ENCODE measurements around the gene NEDD9.

The NEDD9 gene

DNA sequence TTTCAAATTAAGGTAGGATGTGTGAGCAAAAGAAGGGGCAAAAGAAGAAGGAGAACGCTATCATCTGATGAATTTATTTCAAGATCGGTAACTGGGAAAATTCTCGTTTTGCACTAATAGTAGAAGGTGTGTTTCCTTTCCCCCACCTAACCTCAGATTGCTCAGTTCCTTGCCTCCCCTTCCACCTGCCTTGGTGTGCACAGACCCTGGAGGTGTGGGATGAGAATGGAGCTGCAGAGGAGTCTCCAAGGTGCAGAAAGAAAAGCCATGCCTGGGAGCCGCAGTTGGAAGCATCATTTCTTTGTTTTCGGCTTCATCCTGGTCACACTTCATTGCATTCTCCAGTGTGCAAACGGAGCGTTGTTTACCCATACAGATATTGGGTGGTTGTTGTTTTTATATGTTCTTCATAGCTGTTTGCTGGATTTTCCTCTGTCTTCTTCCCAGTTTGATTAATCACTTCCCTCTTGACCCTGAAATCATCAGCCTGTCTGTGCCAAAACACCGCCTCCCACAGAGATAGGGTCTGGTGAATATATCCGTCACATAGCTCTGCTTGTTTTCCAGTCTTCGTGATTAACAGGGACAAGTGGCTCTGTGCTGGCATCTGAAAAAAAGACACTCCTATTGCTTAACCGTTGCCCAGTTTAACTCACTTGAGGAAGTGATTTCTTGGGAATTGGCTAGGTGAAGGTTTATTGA lies 40.2 kb upstream of the NEDD9 start:
- Mint-ChIP-seq H3K4me3 (no peak overlapping the region), H3K4me1 (peaks cover 86% of the 10 kb centered on the region), H3K27ac (no peak overlapping the region), H3K36me3 (ENCODE audit: low read depth) (no peaks in the 10 kb centered on the region), H3K9me3 (no peaks in the 10 kb centered on the region), H3K27me3 (ENCODE audit: low read depth, poor library complexity) (peaks cover 5% of the 10 kb centered on the region)
- DNase-seq = no peak
- TF ChIP-seq, protein P1, sequence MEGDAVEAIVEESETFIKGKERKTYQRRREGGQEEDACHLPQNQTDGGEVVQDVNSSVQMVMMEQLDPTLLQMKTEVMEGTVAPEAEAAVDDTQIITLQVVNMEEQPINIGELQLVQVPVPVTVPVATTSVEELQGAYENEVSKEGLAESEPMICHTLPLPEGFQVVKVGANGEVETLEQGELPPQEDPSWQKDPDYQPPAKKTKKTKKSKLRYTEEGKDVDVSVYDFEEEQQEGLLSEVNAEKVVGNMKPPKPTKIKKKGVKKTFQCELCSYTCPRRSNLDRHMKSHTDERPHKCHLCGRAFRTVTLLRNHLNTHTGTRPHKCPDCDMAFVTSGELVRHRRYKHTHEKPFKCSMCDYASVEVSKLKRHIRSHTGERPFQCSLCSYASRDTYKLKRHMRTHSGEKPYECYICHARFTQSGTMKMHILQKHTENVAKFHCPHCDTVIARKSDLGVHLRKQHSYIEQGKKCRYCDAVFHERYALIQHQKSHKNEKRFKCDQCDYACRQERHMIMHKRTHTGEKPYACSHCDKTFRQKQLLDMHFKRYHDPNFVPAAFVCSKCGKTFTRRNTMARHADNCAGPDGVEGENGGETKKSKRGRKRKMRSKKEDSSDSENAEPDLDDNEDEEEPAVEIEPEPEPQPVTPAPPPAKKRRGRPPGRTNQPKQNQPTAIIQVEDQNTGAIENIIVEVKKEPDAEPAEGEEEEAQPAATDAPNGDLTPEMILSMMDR (IDR thresholded peaks at IDR 0.05) = no peak

DNA sequence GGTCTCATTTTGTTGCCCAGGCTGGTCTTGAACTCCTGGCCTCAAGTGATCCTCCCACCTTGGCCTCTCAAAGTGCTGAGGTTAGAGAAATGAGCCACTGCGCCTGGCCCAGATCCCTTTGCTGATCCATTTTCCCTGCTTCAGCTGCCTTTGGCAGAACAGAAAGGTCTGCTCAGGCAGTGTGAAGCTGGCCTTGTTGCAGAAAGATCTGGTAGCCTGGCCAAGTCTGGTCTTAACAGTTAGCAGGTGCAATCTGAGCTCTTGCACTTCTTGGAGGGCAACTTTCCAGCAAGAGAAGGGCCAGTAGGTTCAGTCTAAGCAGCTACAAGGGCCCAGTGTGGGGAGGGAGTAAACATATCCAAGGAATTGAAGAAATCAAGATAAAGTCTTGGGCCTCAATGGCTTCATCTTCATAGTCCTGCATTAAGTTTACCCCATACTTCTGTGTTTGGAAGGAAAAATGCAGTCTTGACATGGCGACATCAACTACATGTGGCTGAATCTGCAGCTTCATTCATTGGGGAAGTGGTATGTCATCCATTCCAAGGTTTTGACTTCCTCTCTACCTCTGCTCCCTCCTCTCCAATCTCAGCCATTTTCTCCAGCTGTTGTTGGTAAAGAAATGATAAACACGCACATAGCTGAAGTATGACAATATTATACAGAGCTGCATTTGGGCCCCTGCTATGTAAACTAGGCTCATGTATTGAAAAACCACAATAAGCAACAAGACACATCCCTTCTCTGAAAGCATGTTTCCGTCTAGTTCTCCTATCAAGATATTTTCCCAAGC lies 39.0 kb upstream of the NEDD9 start:
- H3K4me1 Mint-ChIP-seq = peaks cover 79% of the 10 kb centered on the region
- no peak for DNase-seq

DNA sequence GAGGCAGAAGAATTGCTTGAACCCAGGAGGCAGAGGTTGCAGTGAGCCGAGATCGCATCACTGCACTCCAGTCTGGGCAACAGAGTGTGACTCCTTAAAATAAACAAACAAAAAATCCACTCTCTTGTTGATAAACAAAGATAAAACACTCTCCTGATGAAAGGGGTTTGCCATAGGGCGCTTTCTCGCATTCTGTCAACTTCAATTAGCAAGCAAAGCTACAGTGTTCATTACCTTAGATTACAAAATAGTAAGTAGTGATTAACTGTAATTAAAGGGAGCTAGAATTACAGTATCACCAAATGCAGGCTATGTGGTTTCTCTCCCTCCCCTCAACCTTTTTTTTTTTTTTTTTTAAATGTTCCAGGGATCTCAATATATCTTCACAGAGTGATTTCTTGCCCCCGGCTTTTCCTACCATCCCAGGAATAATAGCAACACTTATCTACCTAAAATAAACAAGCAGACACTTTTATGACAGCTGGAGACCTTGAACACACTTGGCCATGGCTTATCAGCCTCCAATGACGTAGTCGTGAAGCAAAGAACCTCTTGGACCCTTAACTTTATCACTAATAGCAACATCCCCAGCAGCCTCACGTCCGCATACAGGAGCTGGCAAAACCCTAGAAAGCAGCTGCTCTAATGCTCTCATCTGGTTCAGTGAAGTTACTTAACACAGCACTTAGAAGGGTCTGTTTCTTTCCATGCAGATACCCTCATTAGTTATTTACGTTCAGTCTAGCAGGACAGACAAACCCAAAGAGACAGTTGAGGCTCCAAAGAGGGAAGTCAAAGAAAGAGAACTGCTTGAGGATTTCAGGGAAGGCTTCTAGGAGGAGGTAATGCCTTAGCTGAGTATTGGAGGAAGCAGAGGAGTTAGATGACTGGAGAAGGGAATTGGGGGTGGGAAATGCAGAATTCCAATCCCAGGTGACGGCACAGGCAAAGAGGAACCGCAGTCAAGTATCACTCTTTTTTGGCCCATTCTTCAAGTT lies 37.9 kb upstream of the NEDD9 start:
- no peak for DNase-seq
- no peaks in the 10 kb centered on the region for H3K9me3 Mint-ChIP-seq
- peak overlapping the region; percentile 1 for H3K4me3 Mint-ChIP-seq
- TF ChIP-seq, protein P1 (IDR thresholded peaks at IDR 0.05) = no peak
- H3K36me3 Mint-ChIP-seq (ENCODE audit: low read depth) = no peaks in the 10 kb centered on the region
- peaks cover 70% of the 10 kb centered on the region for H3K4me1 Mint-ChIP-seq
- H3K27ac Mint-ChIP-seq = peak overlapping the region; percentile 49
- peaks cover 5% of the 10 kb centered on the region for H3K27me3 Mint-ChIP-seq (ENCODE audit: low read depth, poor library complexity)

More for the DNA sequence above, 39.0 kb upstream of the NEDD9 start:
- TF ChIP-seq, protein P1 (IDR thresholded peaks at IDR 0.05) = no peak
- Mint-ChIP-seq H3K9me3 (no peaks in the 10 kb centered on the region), H3K27me3 (ENCODE audit: low read depth, poor library complexity) (peaks cover 5% of the 10 kb centered on the region), H3K36me3 (ENCODE audit: low read depth) (no peaks in the 10 kb centered on the region), H3K27ac (no peak overlapping the region), H3K4me3 (no peak overlapping the region)

DNA sequence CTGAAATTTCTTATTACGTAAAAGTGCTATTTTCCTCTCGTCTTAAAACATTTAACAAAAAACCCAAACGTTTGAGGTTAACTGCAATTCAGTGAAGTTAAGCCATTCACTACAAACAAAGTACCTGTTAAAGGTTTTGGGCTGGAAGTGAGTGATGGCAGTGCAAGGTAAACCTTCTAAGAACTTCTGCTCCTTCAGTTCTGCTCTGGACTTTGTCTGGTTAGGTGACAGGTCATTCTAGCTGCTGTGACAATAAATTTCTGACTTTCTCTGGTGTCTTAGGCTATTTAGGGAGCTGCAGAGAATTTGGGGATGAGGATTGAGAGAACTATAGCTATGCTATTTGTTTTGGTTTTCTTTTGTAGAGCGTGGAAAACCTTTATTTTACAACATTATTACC lies 36.5 kb upstream of the NEDD9 start:
- no peaks in the 10 kb centered on the region for H3K36me3 Mint-ChIP-seq (ENCODE audit: low read depth)
- H3K4me3 Mint-ChIP-seq = no peak overlapping the region
- TF ChIP-seq, protein P1 (IDR thresholded peaks at IDR 0.05) = no peak
- H3K4me1 Mint-ChIP-seq = peaks cover 58% of the 10 kb centered on the region
- no peak overlapping the region for H3K27ac Mint-ChIP-seq
- peaks cover 5% of the 10 kb centered on the region for H3K27me3 Mint-ChIP-seq (ENCODE audit: low read depth, poor library complexity)
- no peaks in the 10 kb centered on the region for H3K9me3 Mint-ChIP-seq
- DNase-seq = no peak

DNA sequence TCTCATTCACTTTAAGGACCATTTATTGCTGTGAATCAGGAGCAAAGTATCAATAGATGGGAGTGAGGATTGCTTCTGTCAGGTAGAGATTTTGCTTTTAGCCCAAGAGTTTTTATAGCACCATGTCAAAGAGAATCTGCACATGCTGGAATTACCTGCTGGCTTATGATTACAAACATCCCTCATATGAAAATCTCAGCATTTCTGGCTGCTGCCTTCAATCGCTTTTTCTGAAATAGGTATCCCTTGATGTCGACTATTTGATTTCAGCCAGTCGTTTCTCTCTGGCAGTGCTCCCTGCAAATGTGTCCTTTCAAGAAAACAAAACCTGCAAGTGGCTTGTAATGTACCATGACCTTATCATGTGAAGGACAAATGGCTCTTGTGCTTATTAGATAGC lies 34.5 kb upstream of the NEDD9 start:
- no peak for DNase-seq
- Mint-ChIP-seq H3K36me3 (ENCODE audit: low read depth) (no peaks in the 10 kb centered on the region), H3K4me1 (peaks cover 54% of the 10 kb centered on the region), H3K9me3 (no peaks in the 10 kb centered on the region), H3K4me3 (no peak overlapping the region), H3K27ac (no peak overlapping the region), H3K27me3 (ENCODE audit: low read depth, poor library complexity) (no peaks in the 10 kb centered on the region)
- TF ChIP-seq, protein P1 (IDR thresholded peaks at IDR 0.05) = no peak
